Measurements from ENCODE around the gene NFIX.

DNA sequence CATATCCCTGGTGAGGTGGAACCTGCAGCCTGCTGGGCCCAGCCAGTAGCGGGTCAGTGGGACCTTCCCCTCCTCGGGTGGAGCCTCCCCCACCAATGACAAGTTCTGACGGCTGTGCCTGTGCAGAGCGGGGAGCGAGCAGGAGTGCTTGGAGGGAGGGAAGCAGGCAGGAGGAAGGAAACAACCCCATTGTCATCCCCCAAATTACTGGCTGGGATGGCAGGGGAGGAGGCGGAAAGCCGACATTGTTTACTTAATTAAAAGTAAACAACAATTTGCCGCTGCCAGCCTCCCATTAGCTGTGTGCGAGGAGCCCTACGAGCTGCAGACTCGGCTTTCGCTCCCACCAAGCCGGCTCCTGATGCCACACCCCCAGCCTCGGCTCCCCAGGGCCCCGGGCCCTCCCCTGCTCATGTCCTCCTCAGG, 61.9 kb downstream of the NFIX start:
- TF ChIP-seq POLR2A (IDR thresholded peaks at IDR 0.05), result no peak
- no peak for TF ChIP-seq POLR2AphosphoS5 (IDR thresholded peaks at IDR 0.05)
